ENCODE measurements around the gene GNAT1. TPM values are rescaled to one million over a fixed set of nuclear protein-coding genes. Genes with fewer than 3 reads are reported as not detected.

GNAT1 gene
- total and polyA plus RNA-seq, 2 donors (not counting 1 experiment from before 2014, with no cell fraction given): not detected

DNA sequence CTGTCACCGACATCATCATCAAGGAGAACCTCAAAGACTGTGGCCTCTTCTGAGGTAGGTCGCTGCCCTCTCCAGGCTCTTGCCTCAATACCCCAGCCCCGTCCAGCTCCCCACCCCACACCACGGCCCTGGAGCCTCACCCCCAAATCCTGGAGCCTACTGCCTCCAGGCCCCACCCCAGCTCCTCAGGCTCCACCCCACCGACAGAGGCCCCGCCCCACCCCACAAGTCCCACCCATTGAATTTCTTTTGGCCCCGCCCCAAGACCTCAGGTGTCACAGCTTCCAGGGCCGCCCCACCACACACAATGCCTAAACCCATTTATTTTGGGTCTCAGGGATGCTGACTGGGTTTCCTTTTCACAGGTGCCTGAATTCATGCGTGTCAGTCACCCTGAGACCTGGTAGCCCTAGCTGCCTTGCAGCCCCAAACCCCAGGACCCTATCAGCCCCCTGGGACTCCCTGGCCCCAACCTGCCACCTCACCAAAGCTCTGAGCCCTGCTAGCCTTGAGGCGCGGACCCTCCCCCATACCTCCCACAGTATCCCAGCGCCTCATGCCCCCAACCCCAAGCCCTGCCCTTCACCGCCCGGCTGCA, 3.6 kb downstream of the GNAT1 start:
- H3K9me3 ChIP-seq (ENCODE audit: control extremely low read depth in 1 of 3, control insufficient read depth in 2 of 3, insufficient read depth in 1 of 3, low read length in 2 of 3): peaks cover 0 to 13% (median 0%) of the 10 kb centered on the region in 3 donors
- intact Hi-C loops (cut with micrococcal nuclease): loop anchor here (1.0 to 2.0 kb wide), 2 partner anchors 51 to 126 kb away; no protein-coding TSS in a partner anchor
- peak overlapping the region; percentile 68 for H2AFZ ChIP-seq (ENCODE audit: insufficient read depth, low read depth, low read length, poor library complexity, severe bottlenecking)
- no peak for TF ChIP-seq EZH2 (IDR thresholded peaks at IDR 0.05; ENCODE audit: borderline replicate concordance, insufficient read depth, low read depth, low read length, poor library complexity, severe bottlenecking)
- TF ChIP-seq, protein P1, sequence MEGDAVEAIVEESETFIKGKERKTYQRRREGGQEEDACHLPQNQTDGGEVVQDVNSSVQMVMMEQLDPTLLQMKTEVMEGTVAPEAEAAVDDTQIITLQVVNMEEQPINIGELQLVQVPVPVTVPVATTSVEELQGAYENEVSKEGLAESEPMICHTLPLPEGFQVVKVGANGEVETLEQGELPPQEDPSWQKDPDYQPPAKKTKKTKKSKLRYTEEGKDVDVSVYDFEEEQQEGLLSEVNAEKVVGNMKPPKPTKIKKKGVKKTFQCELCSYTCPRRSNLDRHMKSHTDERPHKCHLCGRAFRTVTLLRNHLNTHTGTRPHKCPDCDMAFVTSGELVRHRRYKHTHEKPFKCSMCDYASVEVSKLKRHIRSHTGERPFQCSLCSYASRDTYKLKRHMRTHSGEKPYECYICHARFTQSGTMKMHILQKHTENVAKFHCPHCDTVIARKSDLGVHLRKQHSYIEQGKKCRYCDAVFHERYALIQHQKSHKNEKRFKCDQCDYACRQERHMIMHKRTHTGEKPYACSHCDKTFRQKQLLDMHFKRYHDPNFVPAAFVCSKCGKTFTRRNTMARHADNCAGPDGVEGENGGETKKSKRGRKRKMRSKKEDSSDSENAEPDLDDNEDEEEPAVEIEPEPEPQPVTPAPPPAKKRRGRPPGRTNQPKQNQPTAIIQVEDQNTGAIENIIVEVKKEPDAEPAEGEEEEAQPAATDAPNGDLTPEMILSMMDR (IDR thresholded peaks at IDR 0.05): no peak
- no peaks in the 10 kb centered on the region for H3K36me3 ChIP-seq (replicated peaks in 1 of 2; ENCODE audit: control extremely low read depth in 1 of 2, control insufficient read depth in 1 of 2, extremely low read depth in 1 of 2, insufficient read depth in 2 of 2, low read length in 1 of 2)
- H4K20me1 ChIP-seq (ENCODE audit: control insufficient read depth, insufficient read depth, low read length, poor library complexity, severe bottlenecking): no peaks in the 10 kb centered on the region
- peak overlapping the region; percentile 69 for H3K4me2 ChIP-seq (replicated peaks; ENCODE audit: low read depth, low read length, poor library complexity, severe bottlenecking)
- H3K27ac ChIP-seq (ENCODE audit: low read length in 2 of 2): no peak overlapping the region
- peaks cover 0 to 50% (median 11%) of the 10 kb centered on the region in 4 experiments for H3K27me3 ChIP-seq (replicated peaks in 1 of 4; ENCODE audit: control extremely low read depth in 1 of 4, control insufficient read depth in 3 of 4, insufficient read depth in 4 of 4, low read length in 3 of 4)
- no peak overlapping the region for H3K27ac Mint-ChIP-seq
- WGBS (ENCODE audit: insufficient coverage): 68% methylated on average over 12 of the region's 14 CpGs
- H3K4me1 Mint-ChIP-seq: peaks cover 11% of the 10 kb centered on the region
- H3K4me1 ChIP-seq (ENCODE audit: control insufficient read depth in 2 of 2, insufficient read depth in 2 of 2, low read length in 2 of 2): peaks cover 17 to 23% of the 10 kb centered on the region in 2 donors
- POLR2A ChIA-PET: interaction anchor here (0.5 to 2.4 kb wide), 4 partner anchors 32 to 382 kb away, joined by 3 to 16 read pairs (median 4); no protein-coding TSS in a partner anchor
- peak overlapping the region; percentile 52 for H3K4me3 Mint-ChIP-seq
- no peak overlapping the region for H3K9ac ChIP-seq (ENCODE audit: low read length)
- CTCF ChIA-PET: interaction anchor here (0.8 to 7.1 kb wide), 32 partner anchors 10 to 347 kb away, joined by 3 to 214 read pairs (median 5); partner anchors contain the start of genes GNAI2, HYAL2, HYAL3 and IFRD2
- peak overlapping the region in 1 of 5 experiments; percentile 33 for H3K4me3 ChIP-seq (ENCODE audit: control extremely low read depth in 1 of 5, extremely low read depth in 1 of 5, insufficient read depth in 1 of 5, low read depth in 2 of 5, low read length in 4 of 5)
- no peaks in the 10 kb centered on the region for H3K9me3 Mint-ChIP-seq (ENCODE audit: insufficient read depth)
- H3K27me3 Mint-ChIP-seq: peaks cover 21% of the 10 kb centered on the region
- peak; percentile 38 for ATAC-seq (ENCODE audit: low read depth)
- no peaks in the 10 kb centered on the region for H3K79me2 ChIP-seq (ENCODE audit: control insufficient read depth, insufficient read depth, low read length)
- DNase-seq: no peak
